Mucosa of descending colon (tissue), 3 donors: ENCODE measurements around the gene SACS. TPM values are rescaled to one million over a fixed set of nuclear protein-coding genes. Genes with fewer than 3 reads are reported as not detected.

Source experiments
- ATAC-seq: fragments of 200-7000 bp; cut with Tn5 transposase; one replicate; pipeline ENCODE4 v1.9.1; 2020; ENCODE audit warnings: mild to moderate bottlenecking, moderate library complexity
- DNase-seq, 3 donors: peaks; one replicate each; pipeline ENCODE4 v3.0.0-alpha.2; 2020
- H3K36me3 ChIP-seq: fragments of 200-600 bp; one replicate; pipeline ENCODE4 v1.8.0; 2021; ENCODE audit warnings: low read depth, mild to moderate bottlenecking
- H3K4me1 ChIP-seq: fragments of 200-600 bp; one replicate; pipeline ENCODE4 v1.8.0; 2021; ENCODE audit warnings: low read depth, mild to moderate bottlenecking
- H3K4me3 ChIP-seq: fragments of 200-600 bp; one replicate; pipeline ENCODE4 v1.8.0; 2021; ENCODE audit warnings: mild to moderate bottlenecking
- H3K9me3 ChIP-seq: fragments of 200-600 bp; one replicate; pipeline ENCODE4 v1.8.0; 2021; ENCODE audit warnings: mild to moderate bottlenecking
- intact Hi-C, 2 donors: fragments of 100-400 bp; cut with DNase I in 1 of 2; cut with micrococcal nuclease in 1 of 2; formaldehyde crosslinking; loops; one replicate each; pipeline versions ENCODE4 v1.11.0 to v1.11.1; 2022; cut with DNase I, micrococcal nuclease
- total RNA-seq, 3 donors: library from RNA; stranded (reverse); fragmentation: NEBNext Ultra II Directional in 2 of 3; extraction: Animal tissue kit (Norgen Biotek cat#: 25700) in 2 of 3; gene quantifications; one replicate each; pipeline versions ENCODE4 v1.2.1 to v1.2.4, GENCODE V29; 2021 to 2023
- TF ChIP-seq, protein P1 (sequence below): fragments of 200-600 bp; IDR thresholded peaks from one replicate; pipeline ENCODE4 v1.8.0; 2022; ENCODE audit warnings: antibody characterized with exemption, mild to moderate bottlenecking
- donor health status: DM: no; HTN: no; CAD: no; lungs with moderate emphysema.
- donor health status: DM: no; HTN: no; CAD: no.
- donor health status: DM: no; HTN: yes; CAD: no.

The SACS gene
- total RNA-seq, 3 donors from 2014 or later = 2.1 to 19.0 (median 3.7) TPM

DNA sequence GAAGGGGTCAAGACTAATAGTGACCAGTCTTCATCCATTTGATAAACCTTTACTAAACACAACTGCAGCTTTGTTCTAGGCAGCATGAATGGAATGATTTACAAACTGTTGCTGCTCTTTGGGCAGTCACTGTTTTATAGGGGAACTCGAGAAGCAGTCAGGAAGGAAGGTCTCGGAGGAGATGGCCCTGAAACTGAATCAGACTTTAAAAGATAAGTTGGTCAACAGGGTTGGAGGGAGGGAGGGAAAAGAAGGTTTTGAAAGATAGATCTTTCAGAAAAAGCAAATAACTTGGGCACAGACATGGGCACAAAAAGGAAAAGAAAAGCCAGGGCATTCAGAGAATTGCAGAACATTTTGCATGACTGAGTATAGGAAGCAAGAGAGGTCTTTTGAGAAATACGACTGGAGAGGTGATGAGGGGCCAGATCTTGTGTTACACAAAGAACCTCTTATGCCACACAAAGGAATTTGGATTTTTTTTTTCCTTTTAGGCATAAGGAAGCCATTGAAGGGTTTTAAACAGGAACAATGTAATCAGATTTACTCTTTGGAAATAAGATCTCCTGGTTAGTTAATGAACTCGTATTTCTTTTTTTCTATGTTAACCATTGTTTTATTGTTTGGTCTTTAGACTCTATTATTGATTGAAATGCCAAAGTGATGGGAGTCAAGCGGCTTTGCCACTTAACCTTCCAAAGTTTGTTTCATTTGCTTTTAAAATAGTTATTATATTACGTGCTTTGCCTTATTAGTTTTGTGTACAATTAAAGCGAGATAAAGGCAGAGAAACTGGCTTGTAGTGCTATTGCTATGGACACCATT, 37.5 kb upstream of the SACS start:
- no peak for ATAC-seq
- TF ChIP-seq, protein P1, sequence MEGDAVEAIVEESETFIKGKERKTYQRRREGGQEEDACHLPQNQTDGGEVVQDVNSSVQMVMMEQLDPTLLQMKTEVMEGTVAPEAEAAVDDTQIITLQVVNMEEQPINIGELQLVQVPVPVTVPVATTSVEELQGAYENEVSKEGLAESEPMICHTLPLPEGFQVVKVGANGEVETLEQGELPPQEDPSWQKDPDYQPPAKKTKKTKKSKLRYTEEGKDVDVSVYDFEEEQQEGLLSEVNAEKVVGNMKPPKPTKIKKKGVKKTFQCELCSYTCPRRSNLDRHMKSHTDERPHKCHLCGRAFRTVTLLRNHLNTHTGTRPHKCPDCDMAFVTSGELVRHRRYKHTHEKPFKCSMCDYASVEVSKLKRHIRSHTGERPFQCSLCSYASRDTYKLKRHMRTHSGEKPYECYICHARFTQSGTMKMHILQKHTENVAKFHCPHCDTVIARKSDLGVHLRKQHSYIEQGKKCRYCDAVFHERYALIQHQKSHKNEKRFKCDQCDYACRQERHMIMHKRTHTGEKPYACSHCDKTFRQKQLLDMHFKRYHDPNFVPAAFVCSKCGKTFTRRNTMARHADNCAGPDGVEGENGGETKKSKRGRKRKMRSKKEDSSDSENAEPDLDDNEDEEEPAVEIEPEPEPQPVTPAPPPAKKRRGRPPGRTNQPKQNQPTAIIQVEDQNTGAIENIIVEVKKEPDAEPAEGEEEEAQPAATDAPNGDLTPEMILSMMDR = no peak
- intact Hi-C loops = no loop called here
- no peak overlapping the region for H3K4me3 ChIP-seq
- peaks cover 2% of the 10 kb centered on the region for H3K4me1 ChIP-seq
- no peaks in the 10 kb centered on the region for H3K9me3 ChIP-seq
- no peaks in the 10 kb centered on the region for H3K36me3 ChIP-seq
- DNase-seq = no peak

DNA sequence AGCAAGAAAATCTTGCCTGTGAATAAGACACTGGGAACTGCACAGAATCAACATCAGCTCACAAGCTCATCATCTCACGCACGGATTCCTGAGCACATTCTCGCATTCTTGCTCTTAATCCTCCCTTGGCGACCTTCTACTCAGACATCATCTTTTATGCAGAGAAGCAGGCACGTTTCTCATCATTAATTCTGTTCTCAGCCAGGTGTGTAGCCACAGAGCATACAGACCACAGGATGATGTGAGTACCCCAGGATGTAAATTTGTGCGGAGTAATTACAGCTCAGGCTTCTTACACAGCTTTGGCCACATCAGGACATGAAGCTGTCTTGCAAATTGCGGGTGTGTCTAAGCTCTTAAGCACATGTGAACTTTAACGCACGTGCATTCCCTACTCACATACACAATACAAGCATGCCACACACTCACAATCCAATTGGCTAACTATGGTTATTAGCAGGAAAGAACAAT, 36.5 kb upstream of the SACS start:
- no peaks in the 10 kb centered on the region for H3K36me3 ChIP-seq
- no peak overlapping the region for H3K4me3 ChIP-seq
- no peak for ATAC-seq
- H3K9me3 ChIP-seq = no peaks in the 10 kb centered on the region
- H3K4me1 ChIP-seq = peaks cover 4% of the 10 kb centered on the region
- TF ChIP-seq, protein P1 = no peak
- intact Hi-C loops = loop anchor here (5.0 kb wide), 1 partner anchor 402 kb away; no protein-coding TSS in a partner anchor
- DNase-seq = no peak

DNA sequence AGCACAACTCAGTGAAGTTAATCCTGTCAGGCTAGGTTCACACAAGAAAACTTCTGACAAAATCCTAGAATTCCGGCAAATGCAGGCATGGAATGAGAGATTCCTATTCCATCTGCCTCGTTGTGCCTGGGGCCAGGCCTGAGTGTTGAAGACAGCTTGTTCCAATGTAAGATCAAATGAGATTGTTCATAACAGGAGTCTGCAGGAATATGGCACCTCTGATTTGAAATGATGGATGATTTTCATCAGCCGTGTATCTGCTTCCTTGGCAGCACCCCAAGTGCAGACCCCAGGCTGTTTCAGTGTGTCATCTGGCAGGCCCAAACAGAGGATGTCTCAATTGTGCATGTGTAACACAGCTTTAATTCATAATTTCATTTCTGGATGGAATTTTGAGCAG, 35.3 kb upstream of the SACS start:
- H3K4me1 ChIP-seq = peaks cover 4% of the 10 kb centered on the region
- ATAC-seq = no peak
- TF ChIP-seq, protein P1 = no peak
- no peak for DNase-seq
- intact Hi-C loops = loop anchor here (5.0 kb wide), 1 partner anchor 403 kb away; no protein-coding TSS in a partner anchor
- H3K4me3 ChIP-seq = no peak overlapping the region
- no peaks in the 10 kb centered on the region for H3K36me3 ChIP-seq
- no peaks in the 10 kb centered on the region for H3K9me3 ChIP-seq

DNA sequence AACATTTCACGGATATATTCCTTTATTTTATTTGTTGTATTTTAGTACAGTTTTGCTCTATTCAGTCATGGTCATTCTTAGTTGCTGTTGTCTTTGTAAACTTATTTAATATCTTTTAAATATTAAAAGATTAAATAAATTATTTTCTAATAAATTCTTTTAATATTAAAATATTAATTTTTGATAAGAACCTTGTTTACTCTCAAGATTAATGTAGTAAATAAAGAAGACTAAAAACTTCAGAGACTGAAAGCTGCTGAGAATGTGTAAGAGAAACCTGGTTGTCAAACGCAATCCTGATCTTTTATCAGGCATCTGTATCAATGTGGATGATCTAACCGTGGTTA, 34.4 kb upstream of the SACS start:
- TF ChIP-seq, protein P1 = no peak
- ATAC-seq (no peak), DNase-seq (no peak)
- no peaks in the 10 kb centered on the region for H3K36me3 ChIP-seq
- intact Hi-C loops = loop anchor here (5.0 kb wide), 1 partner anchor 404 kb away; no protein-coding TSS in a partner anchor
- H3K4me3 ChIP-seq = no peak overlapping the region
- peaks cover 4% of the 10 kb centered on the region for H3K4me1 ChIP-seq
- H3K9me3 ChIP-seq = no peaks in the 10 kb centered on the region

DNA sequence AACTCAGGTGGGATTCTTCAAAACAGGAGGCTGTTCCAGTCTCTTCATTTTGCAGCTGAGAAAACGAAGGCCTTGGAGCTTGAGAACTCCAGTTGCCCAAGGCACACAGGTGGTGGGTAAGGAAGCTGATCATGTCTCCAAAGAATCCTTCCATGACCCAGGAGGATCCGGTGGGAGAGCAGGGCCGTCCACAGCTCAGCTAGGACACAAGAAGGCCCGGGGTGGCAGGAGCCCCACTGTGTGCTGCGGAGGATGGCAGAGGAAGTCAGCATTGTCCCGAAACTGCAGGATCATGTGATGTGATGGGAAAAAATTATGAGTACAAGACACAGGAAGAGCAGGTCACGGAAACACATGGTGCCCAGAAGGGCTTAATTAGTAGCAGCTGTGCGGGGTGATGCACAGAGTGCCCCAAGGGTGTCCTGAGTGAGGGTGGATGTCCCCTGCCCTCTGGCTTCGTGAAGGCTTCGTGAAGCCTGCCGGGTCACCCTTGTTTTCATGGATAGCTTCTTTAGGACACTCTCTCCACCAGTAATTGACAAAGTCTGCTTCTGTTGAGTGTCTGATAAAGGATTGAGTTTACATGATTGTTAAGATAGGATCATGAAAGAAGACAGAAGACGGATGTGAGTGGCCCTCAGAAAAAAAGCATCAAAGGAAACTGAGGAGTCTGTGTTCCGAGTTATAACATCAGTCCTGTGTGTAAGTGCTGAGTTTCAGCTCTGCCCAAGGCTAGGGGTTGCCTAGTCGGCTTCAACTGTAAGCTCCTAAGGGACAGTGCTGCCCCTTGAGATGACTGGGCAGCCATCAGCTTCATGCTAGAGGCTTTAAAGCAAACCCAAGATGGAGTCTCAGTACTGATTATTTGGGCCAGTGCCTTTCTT, 33.8 kb upstream of the SACS start:
- H3K4me1 ChIP-seq = peaks cover 4% of the 10 kb centered on the region
- H3K36me3 ChIP-seq = no peaks in the 10 kb centered on the region
- TF ChIP-seq, protein P1 = no peak
- DNase-seq = no peak
- H3K9me3 ChIP-seq = no peaks in the 10 kb centered on the region
- no peak for ATAC-seq
- intact Hi-C loops = loop anchor here (5.0 kb wide), 1 partner anchor 405 kb away; no protein-coding TSS in a partner anchor
- no peak overlapping the region for H3K4me3 ChIP-seq
